A549 (cell line): ENCODE measurements around the gene PRKCZ. TPM values are rescaled to one million over a fixed set of nuclear protein-coding genes. Genes with fewer than 3 reads are reported as not detected.

ENCODE experiments used
- ATAC-seq, 2 experiments: fragments of 200-7000 bp in 1 of 2; fragments of >200 bp in 1 of 2; cut with Nextera tagmentation in 1 of 2; cut with Tn5 transposase in 1 of 2; 3 replicates each; pipeline versions ENCODE4 v1.8.0 to v1.9.1; 2018 to 2020; ENCODE audit warnings: mild to moderate bottlenecking in 1 of 2, moderate library complexity in 1 of 2
- CTCF ChIA-PET: fragments of 300-600 bp; sonication (Branson Sonifier 250); formaldehyde crosslinking; extraction: SDS; loops from one replicate; lab custom pipeline; 2021; ENCODE audit warnings: antibody characterized with exemption, inconsistent platforms; lab: Yijun Ruan, JAX
- POLR2A ChIA-PET: fragments of 350-600 bp; formaldehyde crosslinking; extraction: SDS; loops from one replicate; lab custom pipeline; 2021; ENCODE audit warnings: antibody characterized with exemption, inconsistent platforms; lab: Yijun Ruan, JAX
- DNase-seq, 2 experiments: peaks; one replicate each; pipeline versions ENCODE4 v3.0.0 to v3.0.0-alpha.2; 2011 to 2016; ENCODE audit warnings: low read depth in 1 of 2, low spot score in 1 of 2
- FAIRE-seq: peaks from 2 replicates; lab custom pipeline; 2011; peaks lifted over from hg19 to GRCh38; lab: Jason Lieb, UNC
- H3K27ac ChIP-seq, 2 experiments: fragments of >200 bp; sonication (Bioruptor Twin); formaldehyde crosslinking; 3 replicates each; pipeline ENCODE4 v1.5.1; 2016 to 2017
- H3K4me1 ChIP-seq: fragments of >200 bp; sonication (Bioruptor Twin); formaldehyde crosslinking; 3 replicates; pipeline ENCODE4 v1.6.1; 2016
- H3K4me2 ChIP-seq: fragments of >200 bp; sonication (Bioruptor Twin); formaldehyde crosslinking; 3 replicates; pipeline ENCODE4 v1.6.1; 2016
- H3K4me3 ChIP-seq: fragments of >200 bp; sonication (Bioruptor Twin); formaldehyde crosslinking; 3 replicates; pipeline ENCODE4 v1.5.1; 2016
- H3K9me3 ChIP-seq: fragments of >200 bp; sonication (Bioruptor Twin); formaldehyde crosslinking; 3 replicates; pipeline ENCODE4 v1.6.1; 2016
- BCL3 ChIP-seq: fragments of >200 bp; sonication (Bioruptor Twin); formaldehyde crosslinking; IDR thresholded peaks from 3 replicates; pipeline ENCODE4 v1.6.1; 2016
- BHLHE40 ChIP-seq: IDR thresholded peaks from 2 replicates; pipeline ENCODE4 v1.6.1; 2012; ENCODE audit warnings: low read depth, low read length, inconsistent platforms
- CBX2 ChIP-seq: fragments of 200-600 bp; sonication (generic); IDR thresholded peaks from 2 replicates; pipeline ENCODE4 v1.6.1; 2016; ENCODE audit warnings: low read depth, mild to moderate bottlenecking, borderline replicate concordance
- CEBPB ChIP-seq, 2 experiments: fragments of >200 bp in 1 of 2; sonication (Bioruptor Twin) in 1 of 2; formaldehyde crosslinking in 1 of 2; IDR thresholded peaks; 2 replicates each; pipeline ENCODE4 v1.6.1; 2012 to 2016
- CHD4 ChIP-seq: fragments of 200-600 bp; sonication (generic); IDR thresholded peaks from 2 replicates; pipeline ENCODE4 v1.6.1; 2016; ENCODE audit warnings: antibody characterized with exemption, mild to moderate bottlenecking, borderline replicate concordance
- E2F6 ChIP-seq: IDR thresholded peaks from 2 replicates; pipeline ENCODE4 v1.6.1; 2012; ENCODE audit warnings: low read depth, borderline replicate concordance
- ELK1 ChIP-seq: fragments of 150-350 bp; IDR thresholded peaks from 2 replicates; pipeline ENCODE4 v1.6.1; 2014; ENCODE audit warnings: low read depth, mild to moderate bottlenecking, low read length
- EP300 ChIP-seq, 2 experiments: fragments of >200 bp; sonication (Bioruptor Twin); formaldehyde crosslinking; IDR thresholded peaks; 2 replicates in 1 of 2; 3 replicates in 1 of 2; pipeline ENCODE4 v1.6.1; 2016 to 2017
- ESRRA ChIP-seq: fragments of 150-350 bp; IDR thresholded peaks from 2 replicates; pipeline ENCODE4 v1.6.1; 2014; ENCODE audit warnings: mild to moderate bottlenecking, low read length, borderline replicate concordance
- FOSB ChIP-seq: fragments of 250-450 bp; sonication (Bioruptor Pico); IDR thresholded peaks from 2 replicates; pipeline ENCODE4 v1.5.0; 2020; ENCODE audit warnings: mild to moderate bottlenecking, moderate library complexity
- FOSL2 ChIP-seq, 2 experiments: fragments of 450-650 bp in 1 of 2; fragments of >200 bp in 1 of 2; sonication (Bioruptor Twin) in 1 of 2; formaldehyde crosslinking; IDR thresholded peaks; 2 replicates each; pipeline versions ENCODE4 v1.5.0 to v1.6.1; 2016 to 2020; ENCODE audit warnings: mild to moderate bottlenecking in 1 of 2, moderate library complexity in 1 of 2
- GATA3 ChIP-seq: IDR thresholded peaks from 2 replicates; pipeline ENCODE4 v1.6.1; 2012; ENCODE audit warnings: borderline replicate concordance
- HEYL ChIP-seq: fragments of 250-450 bp; sonication (Bioruptor Pico); IDR thresholded peaks from 2 replicates; pipeline ENCODE4 v1.8.0; 2021; ENCODE audit warnings: mild to moderate bottlenecking, moderate library complexity
- HOXA7 ChIP-seq: fragments of 250-450 bp; sonication (Bioruptor Pico); IDR thresholded peaks from 2 replicates; pipeline ENCODE4 v1.5.0; 2020; ENCODE audit warnings: mild to moderate bottlenecking, moderate library complexity
- JUN ChIP-seq, 2 experiments: fragments of >200 bp; sonication (Bioruptor Twin); formaldehyde crosslinking; IDR thresholded peaks; 2 replicates in 1 of 2; 3 replicates in 1 of 2; pipeline ENCODE4 v1.6.1; 2016 to 2017
- JUNB ChIP-seq: fragments of >200 bp; sonication (Bioruptor Twin); formaldehyde crosslinking; IDR thresholded peaks from 2 replicates; pipeline ENCODE4 v1.6.1; 2016
- MAZ ChIP-seq: fragments of 150-350 bp; IDR thresholded peaks from 2 replicates; pipeline ENCODE4 v1.6.1; 2014; ENCODE audit warnings: antibody characterized with exemption, low read depth, low read length, borderline replicate concordance
- RARB ChIP-seq: fragments of 250-450 bp; sonication (Bioruptor Pico); IDR thresholded peaks from 2 replicates; pipeline ENCODE4 v1.8.0; 2021; ENCODE audit warnings: mild to moderate bottlenecking, moderate library complexity
- RCOR1 ChIP-seq: fragments of 150-350 bp; IDR thresholded peaks from 2 replicates; pipeline ENCODE4 v1.6.1; 2014; ENCODE audit warnings: antibody characterized with exemption, low read length, low read depth
- REST ChIP-seq: fragments of 200-600 bp; sonication (generic); IDR thresholded peaks from 2 replicates; pipeline ENCODE4 v1.6.1; 2016; ENCODE audit warnings: antibody characterized with exemption, mild to moderate bottlenecking, moderate library complexity
- SMC3 ChIP-seq: fragments of >200 bp; sonication (Bioruptor Twin); formaldehyde crosslinking; IDR thresholded peaks from 3 replicates; pipeline ENCODE4 v1.6.1; 2018; ENCODE audit warnings: inconsistent platforms
- SREBF2 ChIP-seq: fragments of 450-650 bp; IDR thresholded peaks from 2 replicates; pipeline ENCODE4 v1.6.1; 2014; ENCODE audit warnings: mild to moderate bottlenecking, moderate library complexity
- TFCP2L1 ChIP-seq: fragments of 250-450 bp; sonication (Bioruptor Pico); IDR thresholded peaks from 2 replicates; pipeline ENCODE4 v1.5.0; 2021; ENCODE audit warnings: mild to moderate bottlenecking
- TP53 ChIP-seq: fragments of 250-450 bp; sonication (Bioruptor Pico); IDR thresholded peaks from 2 replicates; pipeline ENCODE4 v1.5.0; 2021; ENCODE audit warnings: mild to moderate bottlenecking, moderate library complexity
- WGBS: methylation state at CpG from one replicate; pipeline ENCODE4 v1.1.6; 2017; ENCODE audit errors: missing lambda C conversion rate; 5-methylcytosine and 5-hydroxymethylcytosine counted together
- polyA plus RNA-seq, 4 experiments: library from polyadenylated mRNA; depleted of rRNA in 3 of 4; stranded (reverse); fragments of >200 nt; fragmentation: RNase III in 1 of 4; extraction: RNeasy Plus Mini Kit Qiagen cat#74134 plus additional on column Dnase treatment in 1 of 4; gene quantifications; 2 replicates in 3 of 4; 3 replicates in 1 of 4; pipeline ENCODE4 v1.2.3, GENCODE V29; 2011 to 2017

Gene PRKCZ
- polyA plus RNA-seq, 2 of the 4 experiments (the other 2 are of a cell fraction), result 9.5 to 9.8 TPM

- no peak for ATAC-seq
- no peaks in the 10 kb centered on the region for H3K4me1 ChIP-seq
- no peak overlapping the region for H3K4me2 ChIP-seq
- ChIA-PET POLR2A (no interaction called here), CTCF (interaction anchor here (0.7 kb wide), 1 partner anchor 116 kb away, joined by 3 read pairs; no protein-coding TSS in a partner anchor)
- no peak for FAIRE-seq
- WGBS, result no CpG with 5 or more reads among the region's 11 CpGs
- TF ChIP-seq MAZ (no peak), TFCP2L1 (no peak), BCL3 (no peak), CBX2 (no peak), FOSL2 (IDR thresholded peaks at IDR 0.05) (no peak), FOSL2 (CRISPR knock-in tag; IDR thresholded peaks at IDR 0.05) (no peak), JUNB (no peak), BHLHE40 (no peak), E2F6 (no peak), HEYL (CRISPR knock-in tag) (no peak), CEBPB (IDR thresholded peaks at IDR 0.05) (no peak), ESRRA (no peak), EP300 (IDR thresholded peaks at IDR 0.05) (no peak), FOSB (CRISPR knock-in tag) (no peak), CHD4 (no peak), RCOR1 (no peak), RARB (CRISPR knock-in tag) (no peak), JUN (IDR thresholded peaks at IDR 0.05) (no peak), REST (no peak), GATA3 (no peak), HOXA7 (CRISPR knock-in tag) (no peak)
- H3K27ac ChIP-seq, result no peak overlapping the region
- peaks cover 3% of the 10 kb centered on the region; the same call in 2 of the 3 replicates for H3K9me3 ChIP-seq
- DNase-seq, result no peak
- no peak overlapping the region for H3K4me3 ChIP-seq
These were observed 19.8 kb downstream of the PRKCZ start for GRCh38 chr1:2070016-2070415.

GRCh38 chr1:2070800-2071530, 20.8 kb downstream of the PRKCZ start:
- Histone ChIP-seq H3K9me3 (no peaks in the 10 kb centered on the region), H3K4me2 (no peak overlapping the region), H3K27ac (no peak overlapping the region), H3K4me3 (no peak overlapping the region), H3K4me1 (no peaks in the 10 kb centered on the region)
- no peak for ATAC-seq
- POLR2A ChIA-PET, result no interaction called here
- no peak for FAIRE-seq
- CTCF ChIA-PET, result no interaction called here
- TF ChIP-seq SMC3 (no peak), SREBF2 (no peak), RARB (CRISPR knock-in tag) (no peak), TP53 (no peak), ELK1 (no peak), MAZ (no peak), CBX2 (no peak)
- no peak for DNase-seq
- 95% methylated on average over 8 of the region's 36 CpGs for WGBS
